Motor neuron (in vitro differentiated cells): Measurements from ENCODE around the gene SENP5. TPM values are rescaled to one million over a fixed set of nuclear protein-coding genes. Genes with fewer than 3 reads are reported as not detected.

ENCODE experiments used
- ATAC-seq, 8 experiments: fragments of 200-7000 bp; cut with Tn5 transposase; replicated peaks in 6 of 8; 2 replicates each; pipeline ENCODE4 v1.8.0; 2021; ENCODE audit warnings: mild to moderate bottlenecking in 8 of 8, moderate library complexity in 8 of 8
- H3K27ac ChIP-seq, 2 donors: fragments of 250-450 bp; sonication (Bioruptor Pico); 2 replicates each; pipeline ENCODE4 v1.9.0; 2021; ENCODE audit warnings: antibody characterized with exemption in 2 of 2, mild to moderate bottlenecking in 2 of 2, moderate library complexity in 1 of 2
- H3K4me1 ChIP-seq, 2 donors: fragments of 250-450 bp; sonication (Bioruptor Pico); replicated peaks in 1 of 2; 2 replicates each; pipeline ENCODE4 v1.6.1; 2021; ENCODE audit warnings: antibody characterized with exemption in 2 of 2, mild to moderate bottlenecking in 2 of 2, moderate library complexity in 1 of 2
- H3K4me3 ChIP-seq, 5 donors: fragments of 250-450 bp; sonication (Bioruptor Pico); 2 replicates each; pipeline ENCODE4 v1.9.0; 2021; ENCODE audit warnings: antibody characterized with exemption in 5 of 5, mild to moderate bottlenecking in 5 of 5, moderate library complexity in 4 of 5
- WGBS, 10 experiments: fragments of 450-650 bp; shearing (Covaris generic); methylation state at CpG; one replicate each; pipeline ENCODE4 v1.0.0; 2022; 5-methylcytosine and 5-hydroxymethylcytosine counted together
- in situ Hi-C, 9 experiments: fragments of 400-800 bp; cut with MboI; loops; one replicate each; pipeline ENCODE4 v1.15.0; 2021; ENCODE audit warnings: low sequenced_read_pairs in 9 of 9, low pct_unique_long_range_greater_than_20kb in 2 of 9; ENCODE audit not compliant: unreplicated experiment in 9 of 9
- total RNA-seq, 8 experiments: library from RNA; unstranded; fragments of 300-600 nt; gene quantifications; 2 replicates each; pipeline versions ENCODE4 v1.2.3 to v1.2.4, GENCODE V29; 2022

The SENP5 gene
- total RNA-seq, 8 experiments from 2014 or later, result 26.0 to 37.4 (median 31.6) TPM

DNA sequence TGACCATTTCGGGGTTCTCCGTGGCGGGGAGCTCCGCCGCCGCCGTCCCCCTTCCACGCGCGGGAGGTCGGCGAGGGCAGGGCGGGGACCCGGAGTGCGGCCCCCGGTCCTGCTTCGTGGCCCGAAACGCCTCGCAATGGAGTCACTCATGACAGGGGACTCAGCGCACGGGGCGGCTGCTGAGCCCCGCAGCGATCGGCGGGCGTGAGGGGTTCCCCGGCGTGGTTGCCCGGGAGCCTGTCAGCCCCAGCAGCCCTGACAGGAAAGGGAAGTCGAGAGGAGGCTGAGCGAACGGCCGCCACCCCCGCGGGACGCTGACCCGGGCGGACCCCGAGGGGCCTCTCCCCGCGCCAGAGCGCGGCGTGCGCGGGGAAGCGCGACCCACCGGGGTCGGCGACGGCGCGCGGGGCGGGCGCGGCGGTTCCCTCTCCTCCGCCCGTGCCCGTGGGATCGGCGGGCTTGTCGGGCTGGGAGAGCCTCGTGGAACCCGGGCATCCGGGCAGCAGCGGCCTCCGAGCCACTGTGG is 101.5 kb downstream of the SENP5 start:
- peaks cover 5 to 12% of the 10 kb centered on the region in 2 donors for H3K4me1 ChIP-seq
- ATAC-seq, result peak; percentile 20 to 56 (median 40)
- WGBS, 10 experiments, result 0% methylated on average over 6 of the region's 72 CpGs; no CpG with 5 or more reads in 9 of the 10 experiments
- in situ Hi-C loops, result no loop called here
- H3K27ac ChIP-seq, result peak overlapping the region; percentile 4 to 12
- peak overlapping the region; percentile 43 to 82 (median 58) for H3K4me3 ChIP-seq

GRCh38 chr3:196969660-196970546 is 102.2 kb downstream of the SENP5 start:
- WGBS, 10 experiments, result 0 to 18% (median 15%) methylated on average over 2 to 19 of the region's 100 CpGs; no CpG with 5 or more reads in 7 of the 10 experiments
- ATAC-seq, result peak; percentile 57 to 86 (median 63)
- Histone ChIP-seq H3K4me1 (peaks cover 5 to 12% of the 10 kb centered on the region in 2 donors), H3K4me3 (peak overlapping the region; percentile 43 to 82 (median 58)), H3K27ac (no peak overlapping the region)
- in situ Hi-C loops, result no loop called here

- in situ Hi-C loops, result no loop called here
- Histone ChIP-seq H3K27ac (no peak overlapping the region), H3K4me1 (peaks cover 5 to 12% of the 10 kb centered on the region in 2 donors), H3K4me3 (no peak overlapping the region)
- WGBS, 10 experiments, result 82 to 100% (median 91%) methylated on average over 3 to 6 of the region's 15 CpGs; no CpG with 5 or more reads in 6 of the 10 experiments
- no peak for ATAC-seq
Observed at GRCh38 chr3:196970547-196971093, 102.9 kb downstream of the SENP5 start.

DNA sequence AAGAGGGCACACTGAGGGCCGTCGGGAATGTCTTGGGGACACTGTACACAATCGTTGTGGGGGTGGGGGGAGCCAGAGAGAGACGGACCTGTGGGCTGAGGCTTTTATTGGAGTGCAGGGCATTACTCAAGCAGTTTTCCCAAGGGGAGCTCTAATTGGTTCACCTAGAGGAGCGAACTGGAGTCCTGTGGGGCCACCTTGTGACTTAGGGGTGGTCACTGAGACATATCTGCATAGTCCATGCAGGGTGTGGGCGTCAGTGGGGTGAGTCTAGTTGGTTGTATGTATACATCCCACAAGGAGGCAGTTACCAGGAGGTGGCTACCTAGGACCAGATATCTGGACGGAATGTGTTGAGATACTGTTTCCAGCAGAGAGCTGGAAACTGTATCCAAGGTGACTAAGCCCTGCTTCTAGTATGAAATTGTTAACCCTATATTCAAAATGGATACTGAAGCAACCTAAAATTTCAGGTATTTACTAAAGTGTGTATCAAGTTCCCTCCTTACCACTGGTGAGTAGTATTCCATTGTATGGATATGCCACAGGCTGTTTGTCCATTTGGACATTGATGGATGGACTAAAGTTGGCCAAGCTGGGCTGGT is 103.5 kb downstream of the SENP5 start:
- Histone ChIP-seq H3K4me3 (no peak overlapping the region), H3K27ac (no peak overlapping the region), H3K4me1 (peaks cover 5 to 12% of the 10 kb centered on the region in 2 donors)
- in situ Hi-C loops, result no loop called here
- WGBS, 10 experiments, result 60 to 100% (median 85%) methylated on average over 1 to 5 of the region's 7 CpGs; no CpG with 5 or more reads in 5 of the 10 experiments
- ATAC-seq, result no peak

GRCh38 chr3:196974661-196975060 is 106.9 kb downstream of the SENP5 start:
- H3K4me1 ChIP-seq, result peaks cover 0 to 3% of the 10 kb centered on the region in 2 donors
- 68 to 100% (median 89%) methylated on average over 1 to 4 of the region's 5 CpGs; no CpG with 5 or more reads in 7 of the 10 experiments for WGBS, 10 experiments

DNA sequence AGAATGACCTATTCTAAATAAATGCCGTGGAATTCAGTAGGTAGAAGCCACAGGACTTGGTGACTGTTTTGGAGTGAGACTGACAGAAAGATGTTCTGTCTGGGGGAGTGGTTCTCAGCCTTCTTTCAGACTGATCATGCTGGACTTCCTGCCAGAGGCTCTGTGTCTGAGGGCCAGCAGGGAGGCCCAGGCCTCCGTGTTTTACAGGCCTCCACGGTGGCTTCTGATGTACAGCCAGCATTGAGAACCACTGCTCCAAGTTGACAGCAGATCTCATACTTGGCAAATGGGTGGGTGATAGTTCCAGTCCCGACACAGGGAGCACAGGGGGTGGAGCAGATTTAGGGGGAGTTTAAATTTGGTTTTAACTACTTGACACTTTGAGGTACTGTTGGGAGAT is 107.6 kb downstream of the SENP5 start:
- 14 to 100% (median 72%) methylated on average over 1 to 4 of the region's 4 CpGs; no CpG with 5 or more reads in 2 of the 10 experiments for WGBS, 10 experiments
- ATAC-seq, result no peak
- H3K27ac ChIP-seq, result no peak overlapping the region
- H3K4me1 ChIP-seq, result peaks cover 0 to 3% of the 10 kb centered on the region in 2 donors
- H3K4me3 ChIP-seq, result no peak overlapping the region
- in situ Hi-C loops, result loop anchor here in 1 of 9 experiments (25.0 kb wide), 1 partner anchor 212 kb away; no protein-coding TSS in a partner anchor

More at GRCh38 chr3:196974661-196975060, 106.9 kb downstream of the SENP5 start:
- in situ Hi-C loops, result loop anchor here in 1 of 9 experiments (25.0 kb wide), 1 partner anchor 213 kb away; no protein-coding TSS in a partner anchor
- no peak overlapping the region for H3K4me3 ChIP-seq
- ATAC-seq, result no peak
- no peak overlapping the region for H3K27ac ChIP-seq

- Histone ChIP-seq H3K4me3 (no peak overlapping the region), H3K27ac (no peak overlapping the region), H3K4me1 (peaks cover 0 to 3% of the 10 kb centered on the region in 2 donors)
- no peak for ATAC-seq
- in situ Hi-C loops, result loop anchor here in 1 of 9 experiments (25.0 kb wide), 1 partner anchor 210 kb away; no protein-coding TSS in a partner anchor
- 0 to 100% (median 87%) methylated on average over 1 to 11 of the region's 11 CpGs; no CpG with 5 or more reads in 5 of the 10 experiments for WGBS, 10 experiments
Observed at GRCh38 chr3:196976941-196977340, 109.2 kb downstream of the SENP5 start.

DNA sequence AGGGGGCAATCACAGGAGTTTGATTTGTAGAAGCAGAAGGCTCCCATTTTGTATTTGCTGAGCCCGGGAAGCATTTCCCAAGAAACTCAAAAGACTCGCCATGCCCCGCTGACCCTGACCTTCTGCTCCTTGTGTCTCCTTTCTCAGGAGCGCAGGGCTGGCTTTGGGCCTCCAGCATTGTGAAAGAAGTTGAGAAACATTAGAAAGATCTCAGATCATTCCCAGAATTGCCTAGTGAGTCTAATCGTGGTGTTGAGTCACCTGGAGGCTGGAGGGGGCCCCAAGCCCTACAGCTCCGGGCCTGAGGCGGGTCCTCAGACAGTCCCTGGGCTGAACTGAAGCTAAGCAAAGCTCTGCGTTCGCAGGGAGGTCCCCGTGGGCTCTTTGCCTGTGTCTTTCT is 111.8 kb downstream of the SENP5 start:
- WGBS, 10 experiments, result 6 to 100% (median 68%) methylated on average over 2 to 6 of the region's 10 CpGs; no CpG with 5 or more reads in 1 of the 10 experiments
- peaks cover 0 to 3% of the 10 kb centered on the region in 2 donors for H3K4me1 ChIP-seq
- no peak overlapping the region for H3K4me3 ChIP-seq
- no peak for ATAC-seq
- no peak overlapping the region for H3K27ac ChIP-seq
- in situ Hi-C loops, result loop anchor here in 1 of 9 experiments (25.0 kb wide), 1 partner anchor 208 kb away; no protein-coding TSS in a partner anchor

GRCh38 chr3:196981657-196982056 is 113.9 kb downstream of the SENP5 start:
- no peak for ATAC-seq
- H3K4me3 ChIP-seq, result no peak overlapping the region
- H3K27ac ChIP-seq, result no peak overlapping the region
- 74 to 90% (median 88%) methylated on average over 3 to 4 of the region's 13 CpGs; no CpG with 5 or more reads in 7 of the 10 experiments for WGBS, 10 experiments
- peaks cover 0 to 3% of the 10 kb centered on the region in 2 donors for H3K4me1 ChIP-seq
- in situ Hi-C loops, result loop anchor here in 1 of 9 experiments (25.0 kb wide), 1 partner anchor 206 kb away; no protein-coding TSS in a partner anchor

DNA sequence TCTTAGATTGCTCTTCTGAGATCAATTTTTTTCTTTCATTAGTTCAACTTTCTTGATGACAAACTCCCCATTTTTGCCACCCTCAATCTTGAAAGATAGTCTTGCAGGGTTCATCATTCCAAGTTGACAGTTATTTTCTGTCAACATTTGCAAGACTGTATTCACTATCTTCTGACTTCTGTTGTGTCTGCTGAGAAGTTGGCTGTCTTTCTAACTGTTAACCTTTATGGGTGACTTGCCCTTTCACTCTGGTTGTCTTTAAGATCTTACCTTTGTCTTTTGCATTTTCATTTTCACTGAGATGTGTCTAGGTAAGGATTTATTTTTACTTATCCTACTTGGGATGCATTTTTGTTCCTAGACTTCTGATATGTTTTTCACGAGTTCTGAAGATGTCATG is 115.5 kb downstream of the SENP5 start:
- in situ Hi-C loops, result loop anchor here in 1 of 9 experiments (25.0 kb wide), 1 partner anchor 204 kb away; no protein-coding TSS in a partner anchor
- Histone ChIP-seq H3K4me1 (peaks cover 0 to 3% of the 10 kb centered on the region in 2 donors), H3K27ac (no peak overlapping the region), H3K4me3 (no peak overlapping the region)
- 0 to 80% (median 38%) methylated on average over 1 of the region's 1 CpG; no CpG with 5 or more reads in 2 of the 10 experiments for WGBS, 10 experiments
- no peak for ATAC-seq
